ENCODE measurements around the gene CRB3. TPM values are rescaled to one million over a fixed set of nuclear protein-coding genes. Genes with fewer than 3 reads are reported as not detected.

The CRB3 gene
- total and polyA plus RNA-seq, 2 of the 8 experiments (the other 6 are each of a cell fraction or from before 2014, with no cell fraction given), result 21.1 to 24.6 TPM

DNA sequence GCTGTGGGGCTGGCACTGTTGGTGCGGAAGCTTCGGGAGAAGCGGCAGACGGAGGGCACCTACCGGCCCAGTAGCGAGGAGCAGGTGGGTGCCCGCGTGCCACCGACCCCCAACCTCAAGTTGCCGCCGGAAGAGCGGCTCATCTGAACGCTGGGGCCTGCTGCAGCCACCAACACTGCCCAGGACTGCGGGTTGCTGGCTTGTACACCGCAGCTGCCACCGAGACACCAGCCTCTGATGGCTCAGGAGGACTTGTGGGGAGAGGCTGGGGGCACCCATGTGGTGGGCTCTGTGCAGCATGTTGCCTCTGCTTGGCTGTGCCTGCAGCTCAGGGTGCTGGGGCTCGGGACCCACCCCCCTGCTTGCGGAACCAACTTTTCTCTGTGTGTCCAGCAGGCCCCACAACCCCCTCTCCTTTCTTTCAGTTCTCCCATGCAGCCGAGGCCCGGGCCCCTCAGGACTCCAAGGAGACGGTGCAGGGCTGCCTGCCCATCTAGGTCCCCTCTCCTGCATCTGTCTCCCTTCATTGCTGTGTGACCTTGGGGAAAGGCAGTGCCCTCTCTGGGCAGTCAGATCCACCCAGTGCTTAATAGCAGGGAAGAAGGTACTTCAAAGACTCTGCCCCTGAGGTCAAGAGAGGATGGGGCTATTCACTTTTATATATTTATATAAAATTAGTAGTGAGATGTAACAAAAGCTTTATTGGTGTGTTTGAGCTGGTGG, 2.6 kb downstream of the CRB3 start:
- Histone ChIP-seq H2AK5ac (ENCODE audit: low read depth, low read length) (no peak overlapping the region), H3K79me1 (ENCODE audit: low read depth, low read length) (no peaks in the 10 kb centered on the region; the same call in 1 of the 2 replicates), H3K9ac (replicated peaks in 1 of 4; ENCODE audit: extremely low read depth in 1 of 4, low read depth in 3 of 4, low read length in 3 of 4) (no peak overlapping the region), H4K5ac (ENCODE audit: insufficient read length, low read depth, low read length) (no peak overlapping the region), H3K23ac (ENCODE audit: insufficient read length) (no peak overlapping the region), H2AFZ (ENCODE audit: low read length) (no peak overlapping the region), H3K27me3 (replicated peaks in 1 of 4; ENCODE audit: control insufficient read depth in 3 of 4, extremely low read depth in 1 of 4, insufficient read depth in 3 of 4, low read length in 3 of 4) (no peaks in the 10 kb centered on the region; a peak in 1 of 7 replicates), H3K27ac (ENCODE audit: low read depth, low read length) (no peak overlapping the region), H2BK5ac (ENCODE audit: low read depth, low read length) (no peak overlapping the region), H3K18ac (ENCODE audit: extremely low read depth, low read length) (no peak overlapping the region), H3K4me3 (ENCODE audit: extremely low read depth in 1 of 4, insufficient read depth in 2 of 4, low read depth in 3 of 4, low read length in 4 of 4) (no peak overlapping the region), H2BK20ac (ENCODE audit: low read length) (no peak overlapping the region), H2BK120ac (replicated peaks; ENCODE audit: low read depth, low read length) (no peak overlapping the region), H3K4me1 (replicated peaks in 1 of 4; ENCODE audit: control insufficient read depth in 3 of 4, insufficient read depth in 4 of 4, low read length in 3 of 4) (peaks cover 0 to 10% (median 4%) of the 10 kb centered on the region in 4 experiments; a peak in 4 of 7 replicates), H3K4me2 (ENCODE audit: insufficient read depth in 1 of 2, low read depth in 2 of 2, low read length in 2 of 2) (no peak overlapping the region), H3K23me2 (ENCODE audit: low read depth, low read length) (peaks cover 8% of the 10 kb centered on the region; the same call in 1 of the 2 replicates), H4K8ac (ENCODE audit: extremely low read depth, insufficient read depth, low read length) (peak overlapping the region; percentile 51; the same call in 1 of the 2 replicates), H3K14ac (ENCODE audit: insufficient read length) (no peak overlapping the region), H3K4ac (replicated peaks; ENCODE audit: insufficient read length, low read depth, low read length) (no peak overlapping the region), H3K36me3 (ENCODE audit: control insufficient read depth in 2 of 4, insufficient read depth in 4 of 4, low read length in 3 of 4) (peaks cover 0 to 8% (median 3%) of the 10 kb centered on the region in 4 experiments; a peak in 2 of 8 replicates), H2BK15ac (ENCODE audit: low read length) (no peak overlapping the region), H4K91ac (replicated peaks; ENCODE audit: insufficient read length, low read length) (no peak overlapping the region), H3K9me3 (ENCODE audit: insufficient read depth in 2 of 2, low read depth in 1 of 2, low read length in 1 of 2) (no peaks in the 10 kb centered on the region), H3K56ac (replicated peaks; ENCODE audit: insufficient read length, low read depth, low read length) (no peak overlapping the region), H2BK12ac (ENCODE audit: low read depth, low read length) (no peak overlapping the region), H4K20me1 (replicated peaks in 1 of 2; ENCODE audit: control insufficient read depth in 1 of 2, insufficient read depth in 2 of 2, low read length in 2 of 2) (peaks cover 0 to 14% of the 10 kb centered on the region in 2 experiments), H3K79me2 (ENCODE audit: control insufficient read depth in 1 of 2, insufficient read depth in 2 of 2, low read length in 2 of 2) (peaks cover 0 to 9% of the 10 kb centered on the region in 2 experiments; a peak in 2 of 4 replicates)
- WGBS, 2 experiments (ENCODE audit: extremely low coverage in 1 of 2, insufficient coverage in 1 of 2, insufficient read length in 1 of 2, insufficient replicate concordance in 2 of 2, low coverage in 1 of 2, low lambda C conversion rate in 2 of 2, missing lambda C conversion rate in 1 of 2), result 95% methylated on average over 14 of the region's 21 CpGs; no CpG with 5 or more reads in 1 of the 2 experiments
- FAIRE-seq (no peak), DNase-seq (ENCODE audit: low read depth in 1 of 2, low spot score in 2 of 2) (no peak)
- CTCF ChIA-PET (ENCODE audit: partially characterized antibody), result interaction anchor here (1.6 kb wide), 1 partner anchor 40 kb away, joined by 7 read pairs; no protein-coding TSS in a partner anchor
- TF ChIP-seq CTBP2 (IDR thresholded peaks at IDR 0.05; ENCODE audit: borderline replicate concordance, insufficient read depth, insufficient read length, low read length) (no peak), CREB1 (IDR thresholded peaks at IDR 0.05) (no peak), CHD2 (IDR thresholded peaks at IDR 0.05; ENCODE audit: low read length) (no peak), SP4 (IDR thresholded peaks at IDR 0.05; ENCODE audit: low read length) (no peak), POLR2A (IDR thresholded peaks at IDR 0.05; ENCODE audit: control extremely low read depth in 1 of 2, low read depth in 2 of 2, low read length in 2 of 2) (no peak), SIRT6 (IDR thresholded peaks at IDR 0.05; ENCODE audit: low read length) (no peak), NRF1 (IDR thresholded peaks at IDR 0.05; ENCODE audit: low read depth, low read length) (no peak), ASH2L (IDR thresholded peaks at IDR 0.05; ENCODE audit: low read length) (no peak), SP1 (IDR thresholded peaks at IDR 0.05; ENCODE audit: low read depth, low read length) (no peak), TEAD4 (IDR thresholded peaks at IDR 0.05; ENCODE audit: low read depth, low read length) (no peak), CBX8 (IDR thresholded peaks at IDR 0.05; ENCODE audit: borderline replicate concordance, low read depth, low read length) (no peak), SUZ12 (IDR thresholded peaks at IDR 0.05; ENCODE audit: low read length) (no peak)
- POLR2A ChIA-PET (ENCODE audit: partially characterized antibody), result interaction anchor here (1.2 kb wide), 1 partner anchor 10 kb away, joined by 5 read pairs; no protein-coding TSS in a partner anchor

All from H1 (cell line).